ENCODE results near the gene CCDC144A.
"Not testable (repeated sequence)": the region's sequence is repeated elsewhere in the genome, so short reads cannot be mapped to it uniquely, and the experiment has no call there.

The CCDC144A gene, protein sequence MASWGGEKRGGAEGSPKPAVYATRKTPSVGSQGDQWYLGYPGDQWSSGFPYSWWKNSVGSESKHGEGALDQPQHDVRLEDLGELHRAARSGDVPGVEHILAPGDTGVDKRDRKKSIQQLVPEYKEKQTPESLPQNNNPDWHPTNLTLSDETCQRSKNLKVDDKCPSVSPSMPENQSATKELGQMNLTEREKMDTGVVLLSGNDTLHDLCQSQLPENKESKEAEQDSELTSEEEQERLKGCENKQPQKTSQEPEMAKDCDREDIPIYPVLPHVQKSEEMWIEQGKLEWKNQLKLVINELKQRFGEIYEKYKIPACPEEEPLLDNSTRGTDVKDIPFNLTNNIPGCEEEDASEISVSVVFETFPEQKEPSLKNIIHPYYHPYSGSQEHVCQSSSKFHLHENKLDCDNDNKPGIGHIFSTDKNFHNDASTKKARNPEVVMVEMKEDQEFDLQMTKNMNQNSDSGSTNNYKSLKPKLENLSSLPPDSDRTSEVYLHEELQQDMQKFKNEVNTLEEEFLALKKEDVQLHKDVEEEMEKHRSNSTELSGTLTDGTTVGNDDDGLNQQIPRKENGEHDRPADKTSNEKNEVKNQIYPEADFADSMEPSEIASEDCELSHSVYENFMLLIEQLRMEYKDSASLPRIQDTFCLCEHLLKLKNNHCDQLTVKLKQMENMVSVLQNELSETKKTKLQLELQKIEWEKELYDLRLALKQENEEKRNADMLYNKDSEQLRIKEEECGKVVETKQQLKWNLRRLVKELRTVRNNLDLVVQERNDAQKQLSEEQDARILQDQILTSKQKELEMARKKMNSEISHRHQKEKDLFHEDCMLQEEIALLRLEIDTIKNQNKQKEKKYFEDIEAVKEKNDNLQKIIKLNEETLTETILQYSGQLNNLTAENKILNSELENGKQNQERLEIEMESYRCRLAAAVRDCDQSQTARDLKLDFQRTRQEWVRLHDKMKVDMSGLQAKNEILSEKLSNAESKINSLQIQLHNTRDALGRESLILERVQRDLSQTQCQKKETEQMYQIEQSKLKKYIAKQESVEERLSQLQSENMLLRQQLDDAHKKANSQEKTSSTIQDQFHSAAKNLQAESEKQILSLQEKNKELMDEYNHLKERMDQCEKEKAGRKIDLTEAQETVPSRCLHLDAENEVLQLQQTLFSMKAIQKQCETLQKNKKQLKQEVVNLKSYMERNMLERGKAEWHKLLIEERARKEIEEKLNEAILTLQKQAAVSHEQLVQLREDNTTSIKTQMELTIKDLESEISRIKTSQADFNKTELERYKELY (N-terminal part only)

GRCh38 chr17:16689731-16690281, at the start of gene CCDC144A:
Gene CCDC144A, plus strand, starts transcription at chr17:16690241. Its CDS starts 160 bp downstream, at chr17:16690401.
- not testable (repeated sequence) for H3K9me2 ChIP-seq (ENCODE audit: low read depth, low read length); H3K4me1 ChIP-seq (ENCODE audit: insufficient read depth, low read length, severe bottlenecking); H3K36me3 ChIP-seq (ENCODE audit: insufficient read depth, low read length); H4K20me1 ChIP-seq (ENCODE audit: insufficient read depth, low read length); H3K4me3 ChIP-seq (ENCODE audit: low read depth, low read length, poor library complexity, severe bottlenecking); H3K27me3 ChIP-seq (ENCODE audit: insufficient read depth, low read length); H3F3A ChIP-seq (ENCODE audit: insufficient read depth, low read length); H3K79me2 ChIP-seq (ENCODE audit: insufficient read depth, low read length); H3K27ac ChIP-seq (ENCODE audit: low read depth, low read length, poor library complexity, severe bottlenecking); H3K9me3 ChIP-seq (ENCODE audit: low read length); H3K4me2 ChIP-seq (ENCODE audit: low read length); H2AFZ ChIP-seq (ENCODE audit: low read length); H3K9ac ChIP-seq (ENCODE audit: low read length)
- TF ChIP-seq, protein P1, sequence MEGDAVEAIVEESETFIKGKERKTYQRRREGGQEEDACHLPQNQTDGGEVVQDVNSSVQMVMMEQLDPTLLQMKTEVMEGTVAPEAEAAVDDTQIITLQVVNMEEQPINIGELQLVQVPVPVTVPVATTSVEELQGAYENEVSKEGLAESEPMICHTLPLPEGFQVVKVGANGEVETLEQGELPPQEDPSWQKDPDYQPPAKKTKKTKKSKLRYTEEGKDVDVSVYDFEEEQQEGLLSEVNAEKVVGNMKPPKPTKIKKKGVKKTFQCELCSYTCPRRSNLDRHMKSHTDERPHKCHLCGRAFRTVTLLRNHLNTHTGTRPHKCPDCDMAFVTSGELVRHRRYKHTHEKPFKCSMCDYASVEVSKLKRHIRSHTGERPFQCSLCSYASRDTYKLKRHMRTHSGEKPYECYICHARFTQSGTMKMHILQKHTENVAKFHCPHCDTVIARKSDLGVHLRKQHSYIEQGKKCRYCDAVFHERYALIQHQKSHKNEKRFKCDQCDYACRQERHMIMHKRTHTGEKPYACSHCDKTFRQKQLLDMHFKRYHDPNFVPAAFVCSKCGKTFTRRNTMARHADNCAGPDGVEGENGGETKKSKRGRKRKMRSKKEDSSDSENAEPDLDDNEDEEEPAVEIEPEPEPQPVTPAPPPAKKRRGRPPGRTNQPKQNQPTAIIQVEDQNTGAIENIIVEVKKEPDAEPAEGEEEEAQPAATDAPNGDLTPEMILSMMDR (IDR thresholded peaks at IDR 0.05; ENCODE audit: low read length): peak; percentile 71

- H3K27me3 ChIP-seq (ENCODE audit: insufficient read depth, low read length): no peaks in the 10 kb centered on the region
- H3K4me1 ChIP-seq (ENCODE audit: insufficient read depth, low read length, severe bottlenecking): peaks cover 5% of the 10 kb centered on the region
- no peaks in the 10 kb centered on the region for H3K9me2 ChIP-seq (ENCODE audit: low read depth, low read length)
- no peaks in the 10 kb centered on the region; the same call in 1 of the 2 replicates for H3K36me3 ChIP-seq (ENCODE audit: insufficient read depth, low read length)
- peaks cover 2% of the 10 kb centered on the region; the same call in 1 of the 2 replicates for H3K9me3 ChIP-seq (ENCODE audit: low read length)
- H3K27ac ChIP-seq (ENCODE audit: low read depth, low read length, poor library complexity, severe bottlenecking): no peak overlapping the region
- no peak overlapping the region for H2AFZ ChIP-seq (ENCODE audit: low read length)
- TF ChIP-seq, protein P1 (IDR thresholded peaks at IDR 0.05; ENCODE audit: low read length): no peak
- TF ChIP-seq EZH2 (IDR thresholded peaks at IDR 0.05; ENCODE audit: borderline replicate concordance, low read length): no peak
- H3K9ac ChIP-seq (ENCODE audit: low read length): no peak overlapping the region
- no peaks in the 10 kb centered on the region for H4K20me1 ChIP-seq (ENCODE audit: insufficient read depth, low read length)
- no peak overlapping the region for H3K4me3 ChIP-seq (ENCODE audit: low read depth, low read length, poor library complexity, severe bottlenecking)
- no peak overlapping the region for H3K4me2 ChIP-seq (ENCODE audit: low read length)
- no peaks in the 10 kb centered on the region for H3F3A ChIP-seq (ENCODE audit: insufficient read depth, low read length)
- no peaks in the 10 kb centered on the region for H3K79me2 ChIP-seq (ENCODE audit: insufficient read depth, low read length)
Observed at GRCh38 chr17:16649585-16649984, 40.5 kb upstream of the CCDC144A start.

DNA sequence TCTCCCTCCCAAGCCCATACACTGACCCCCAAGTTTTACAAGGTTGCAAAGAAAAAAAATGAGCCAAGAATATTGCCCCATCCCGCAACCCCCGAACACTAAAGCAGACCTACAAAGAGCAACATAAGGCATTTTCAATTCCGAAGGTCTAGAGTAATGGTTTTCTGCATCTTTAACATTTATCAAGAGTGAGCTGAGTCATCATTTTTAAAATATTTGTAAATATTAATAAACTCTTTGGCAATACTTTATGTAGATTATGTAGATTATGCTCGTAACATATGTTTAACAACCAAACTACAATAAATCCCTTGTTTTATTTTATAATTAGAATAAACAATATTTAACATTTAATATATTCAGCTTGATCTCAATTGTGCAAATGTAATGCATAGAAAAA, 37.8 kb upstream of the CCDC144A start:
- Histone ChIP-seq H3K4me1 (ENCODE audit: insufficient read depth, low read length, severe bottlenecking) (peaks cover 5% of the 10 kb centered on the region), H2AFZ (ENCODE audit: low read length) (no peak overlapping the region), H3K9me3 (ENCODE audit: low read length) (peaks cover 2% of the 10 kb centered on the region; the same call in 1 of the 2 replicates), H3K27ac (ENCODE audit: low read depth, low read length, poor library complexity, severe bottlenecking) (no peak overlapping the region), H3K4me2 (ENCODE audit: low read length) (peak overlapping the region; percentile 78), H3K36me3 (ENCODE audit: insufficient read depth, low read length) (no peaks in the 10 kb centered on the region), H4K20me1 (ENCODE audit: insufficient read depth, low read length) (no peaks in the 10 kb centered on the region), H3K27me3 (ENCODE audit: insufficient read depth, low read length) (no peaks in the 10 kb centered on the region), H3K9ac (ENCODE audit: low read length) (no peak overlapping the region), H3F3A (ENCODE audit: insufficient read depth, low read length) (no peaks in the 10 kb centered on the region), H3K79me2 (ENCODE audit: insufficient read depth, low read length) (no peaks in the 10 kb centered on the region), H3K9me2 (ENCODE audit: low read depth, low read length) (no peaks in the 10 kb centered on the region), H3K4me3 (ENCODE audit: low read depth, low read length, poor library complexity, severe bottlenecking) (peak overlapping the region; percentile 76)
- TF ChIP-seq, protein P1 (IDR thresholded peaks at IDR 0.05; ENCODE audit: low read length): no peak
- no peak for TF ChIP-seq EZH2 (IDR thresholded peaks at IDR 0.05; ENCODE audit: borderline replicate concordance, low read length)
